ENCODE results near the gene CD4.

The CD4 gene

DNA sequence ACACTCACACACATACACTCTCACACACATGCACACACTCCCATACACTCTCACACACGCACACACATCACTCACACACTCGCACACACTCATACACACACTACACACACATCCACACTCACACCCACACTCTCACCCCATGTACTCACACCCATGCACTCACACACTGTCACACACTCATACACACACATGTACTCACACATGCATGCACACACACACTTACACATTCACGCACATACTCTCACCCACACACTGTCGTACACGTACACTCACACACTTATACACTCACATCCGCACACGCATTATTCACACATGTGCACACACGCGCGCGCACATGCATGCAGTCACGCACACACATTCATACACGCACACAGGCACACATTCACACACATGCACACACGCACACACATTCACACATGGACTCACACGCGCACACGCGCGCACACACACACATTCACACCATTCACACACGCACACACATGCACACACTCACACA, 28.4 kb downstream of the CD4 start:
- H3F3A ChIP-seq (ENCODE audit: control insufficient read depth, insufficient read depth): no peaks in the 10 kb centered on the region
- no peak overlapping the region for H3K27ac ChIP-seq (ENCODE audit: low read depth, low read length)
- H3K36me3 ChIP-seq (ENCODE audit: control insufficient read depth, low read length): no peaks in the 10 kb centered on the region
- no peaks in the 10 kb centered on the region for H4K20me1 ChIP-seq (ENCODE audit: control insufficient read depth, insufficient read depth, low read depth, low read length)
- TF ChIP-seq EZH2phosphoT487 (IDR thresholded peaks at IDR 0.05; ENCODE audit: borderline replicate concordance, low read length): no peak
- no peak for TF ChIP-seq CTCF (IDR thresholded peaks at IDR 0.05; ENCODE audit: low read depth, low read length, poor library complexity, severe bottlenecking)
- H3K4me3 ChIP-seq (ENCODE audit: low read length): no peak overlapping the region
- no peak overlapping the region for H3K4me2 ChIP-seq (ENCODE audit: low read length)
- H3K79me2 ChIP-seq (ENCODE audit: control insufficient read depth, low read length): no peaks in the 10 kb centered on the region
- peaks cover 48% of the 10 kb centered on the region for H3K27me3 ChIP-seq (ENCODE audit: control insufficient read depth, low read length)
- H3K9me2 ChIP-seq (replicated peaks; ENCODE audit: control insufficient read depth, low read length): no peaks in the 10 kb centered on the region
- H3K4me1 ChIP-seq (ENCODE audit: control insufficient read depth, low read length): peaks cover 19% of the 10 kb centered on the region
- no peaks in the 10 kb centered on the region for H3K9me3 ChIP-seq (ENCODE audit: control insufficient read depth, insufficient read depth, low read length)

DNA sequence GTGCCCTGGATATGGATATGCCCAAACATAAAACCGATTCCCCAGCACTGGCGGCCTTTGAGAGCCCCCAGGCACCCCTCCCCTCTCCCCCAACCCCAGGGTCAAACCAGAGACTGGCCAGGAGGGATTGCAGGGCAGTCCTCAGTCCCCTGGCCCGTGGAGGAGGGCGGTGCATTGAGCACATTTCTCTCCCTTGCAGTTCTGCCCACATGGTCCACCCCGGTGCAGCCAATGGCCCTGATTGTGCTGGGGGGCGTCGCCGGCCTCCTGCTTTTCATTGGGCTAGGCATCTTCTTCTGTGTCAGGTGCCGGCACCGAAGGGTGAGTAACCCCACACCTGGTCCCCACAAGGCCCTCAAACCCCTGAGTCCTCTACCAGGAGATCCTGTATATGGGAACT, 28.9 kb downstream of the CD4 start:
- no peaks in the 10 kb centered on the region for H4K20me1 ChIP-seq (ENCODE audit: control insufficient read depth, insufficient read depth, low read depth, low read length)
- TF ChIP-seq CTCF (IDR thresholded peaks at IDR 0.05; ENCODE audit: low read depth, low read length, poor library complexity, severe bottlenecking): no peak
- no peak for TF ChIP-seq EZH2phosphoT487 (IDR thresholded peaks at IDR 0.05; ENCODE audit: borderline replicate concordance, low read length)
- H3K4me2 ChIP-seq (ENCODE audit: low read length): no peak overlapping the region
- H3K27me3 ChIP-seq (ENCODE audit: control insufficient read depth, low read length): peaks cover 53% of the 10 kb centered on the region
- H3K27ac ChIP-seq (ENCODE audit: low read depth, low read length): no peak overlapping the region
- no peaks in the 10 kb centered on the region for H3K9me3 ChIP-seq (ENCODE audit: control insufficient read depth, insufficient read depth, low read length)
- H3K9me2 ChIP-seq (replicated peaks; ENCODE audit: control insufficient read depth, low read length): no peaks in the 10 kb centered on the region
- H3F3A ChIP-seq (ENCODE audit: control insufficient read depth, insufficient read depth): no peaks in the 10 kb centered on the region
- peaks cover 15% of the 10 kb centered on the region for H3K4me1 ChIP-seq (ENCODE audit: control insufficient read depth, low read length)
- H3K36me3 ChIP-seq (ENCODE audit: control insufficient read depth, low read length): no peaks in the 10 kb centered on the region
- H3K79me2 ChIP-seq (ENCODE audit: control insufficient read depth, low read length): no peaks in the 10 kb centered on the region
- H3K4me3 ChIP-seq (ENCODE audit: low read length): no peak overlapping the region

DNA sequence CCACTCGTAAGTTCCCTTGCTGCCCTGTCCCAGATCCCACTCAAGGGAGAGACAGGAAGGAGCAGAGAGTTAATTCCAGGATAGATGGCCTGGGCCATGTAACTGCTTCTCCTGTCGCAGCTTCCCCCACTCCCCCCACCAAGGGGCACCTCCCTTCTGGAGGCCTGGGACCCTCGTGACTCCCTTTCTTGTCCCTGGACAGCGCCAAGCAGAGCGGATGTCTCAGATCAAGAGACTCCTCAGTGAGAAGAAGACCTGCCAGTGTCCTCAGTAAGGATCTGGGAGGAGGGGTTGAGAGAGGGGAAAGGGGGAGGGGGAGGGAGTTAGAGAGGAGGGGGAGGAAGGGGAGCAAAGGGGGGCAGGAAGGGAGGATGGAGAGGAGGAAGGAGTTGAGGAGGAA, 29.3 kb downstream of the CD4 start:
- no peak overlapping the region for H3K4me3 ChIP-seq (ENCODE audit: low read length)
- no peaks in the 10 kb centered on the region for H3K36me3 ChIP-seq (ENCODE audit: control insufficient read depth, low read length)
- H3K4me2 ChIP-seq (ENCODE audit: low read length): no peak overlapping the region
- H3F3A ChIP-seq (ENCODE audit: control insufficient read depth, insufficient read depth): no peaks in the 10 kb centered on the region
- no peaks in the 10 kb centered on the region for H3K79me2 ChIP-seq (ENCODE audit: control insufficient read depth, low read length)
- TF ChIP-seq EZH2phosphoT487 (IDR thresholded peaks at IDR 0.05; ENCODE audit: borderline replicate concordance, low read length) (no peak), CTCF (IDR thresholded peaks at IDR 0.05; ENCODE audit: low read depth, low read length, poor library complexity, severe bottlenecking) (no peak)
- H3K27me3 ChIP-seq (ENCODE audit: control insufficient read depth, low read length): peaks cover 53% of the 10 kb centered on the region
- no peaks in the 10 kb centered on the region for H4K20me1 ChIP-seq (ENCODE audit: control insufficient read depth, insufficient read depth, low read depth, low read length)
- peaks cover 11% of the 10 kb centered on the region for H3K4me1 ChIP-seq (ENCODE audit: control insufficient read depth, low read length)
- H3K9me3 ChIP-seq (ENCODE audit: control insufficient read depth, insufficient read depth, low read length): no peaks in the 10 kb centered on the region
- H3K9me2 ChIP-seq (replicated peaks; ENCODE audit: control insufficient read depth, low read length): no peaks in the 10 kb centered on the region
- no peak overlapping the region for H3K27ac ChIP-seq (ENCODE audit: low read depth, low read length)
